Adrenal gland (tissue), 12 donors: ENCODE results near the gene IGIP. TPM values are rescaled to one million over a fixed set of nuclear protein-coding genes. Genes with fewer than 3 reads are reported as not detected.

ENCODE experiments used
- DNase-seq, 7 donors: peaks; one replicate each; pipeline ENCODE4 v3.0.0-alpha.2; 2019 to 2020
- H3K27ac ChIP-seq, 5 donors: fragments of 200-600 bp; sonication (generic) in 4 of 5; 1 replicate in 3 of 5; 2 replicates in 2 of 5; pipeline versions ENCODE4 v1.5.1 to v1.8.0; 2016 to 2020; ENCODE audit warnings: mild to moderate bottlenecking in 1 of 5
- H3K27me3 ChIP-seq: fragments of 200-600 bp; 2 replicates; pipeline ENCODE4 v1.8.0; 2021
- H3K36me3 ChIP-seq, 2 donors: fragments of 200-600 bp; replicated peaks in 1 of 2; 1 replicate in 1 of 2; 2 replicates in 1 of 2; pipeline versions ENCODE4 v1.5.1 to v1.8.0; 2018 to 2022
- H3K4me1 ChIP-seq, 2 donors: fragments of 200-600 bp; replicated peaks in 1 of 2; 1 replicate in 1 of 2; 2 replicates in 1 of 2; pipeline versions ENCODE4 v1.5.1 to v1.8.0; 2018 to 2021
- H3K4me3 ChIP-seq, 4 donors: fragments of 200-600 bp; sonication (generic) in 3 of 4; one replicate each; pipeline ENCODE4 v1.5.1; 2016 to 2018
- H3K9me3 ChIP-seq, 3 donors: fragments of 200-600 bp; sonication (generic) in 1 of 3; replicated peaks in 1 of 3; 1 replicate in 2 of 3; 2 replicates in 1 of 3; pipeline versions ENCODE4 v1.5.1 to v1.8.0; 2016 to 2021
- POLR2A ChIP-seq, 2 donors: fragments of 450-650 bp; IDR thresholded peaks; one replicate each; pipeline ENCODE4 v1.6.1; 2017; ENCODE audit warnings: antibody characterized with exemption in 2 of 2, mild to moderate bottlenecking in 2 of 2, moderate library complexity in 1 of 2
- WGBS, 4 donors: extraction: QIAGEN DNeasy Blood & Tissue Kit in 2 of 4; methylation state at CpG; one replicate each; pipeline versions ENCODE4 v1.1.5 to v1.1.7; 2013 to 2017; 5-methylcytosine and 5-hydroxymethylcytosine counted together
- intact Hi-C, 2 donors: fragments of 100-400 bp; cut with DNase I; formaldehyde crosslinking; loops; one replicate each; pipeline versions ENCODE4 v1.14.1 to v1.15.0; 2022 to 2023
- polyA plus RNA-seq, 3 donors: library from polyadenylated mRNA; stranded (reverse); fragments of 200-250 nt in 2 of 3; fragments of 350-450 nt in 1 of 3; fragmentation: Illumina TruSeq in 1 of 3; extraction: RNeasy Lipid Tissue Mini Kit (QIAGEN cat#74804) in 1 of 3; gene quantifications; one replicate each; pipeline ENCODE4 v1.2.3, GENCODE V29; 2013 to 2014
- total RNA-seq, 9 donors: library from RNA; depleted of rRNA in 4 of 9; stranded (reverse); fragments of >200 nt in 4 of 9; fragments of 120-200 nt in 1 of 9; fragmentation: NEBNext Ultra II Directional in 1 of 9; extraction: Animal tissue kit (Norgen Biotek cat#: 25700) in 1 of 9; gene quantifications; one replicate each; pipeline versions ENCODE4 v1.1.0 to v1.2.4, GENCODE V29; 2013 to 2023
- TF ChIP-seq, protein P1 (sequence below), 6 experiments: fragments of 450-650 bp in 4 of 6; fragments of 200-600 bp in 2 of 6; sonication (generic) in 1 of 6; IDR thresholded peaks; 1 replicate in 5 of 6; 2 replicates in 1 of 6; pipeline versions ENCODE4 v1.5.1 to v1.8.0; 2016 to 2021; ENCODE audit warnings: antibody characterized with exemption in 6 of 6, mild to moderate bottlenecking in 2 of 6, moderate library complexity in 1 of 6
- donor health status: healthy with polysubstance abuse.
- donor health status: Bipolar disorder and iron deficiency.
- donor health status: DM: yes; HTN: yes; CAD: no.
- donor health status: DM: no; HTN: no; CAD: no.
- donor health status: DM: no; HTN: no; CAD: no.
- donor health status: DM: yes; HTN: yes; CAD: no.

Gene IGIP
- total and polyA plus RNA-seq, 12 donors: 5.6 to 25.9 (median 12.0) TPM

DNA sequence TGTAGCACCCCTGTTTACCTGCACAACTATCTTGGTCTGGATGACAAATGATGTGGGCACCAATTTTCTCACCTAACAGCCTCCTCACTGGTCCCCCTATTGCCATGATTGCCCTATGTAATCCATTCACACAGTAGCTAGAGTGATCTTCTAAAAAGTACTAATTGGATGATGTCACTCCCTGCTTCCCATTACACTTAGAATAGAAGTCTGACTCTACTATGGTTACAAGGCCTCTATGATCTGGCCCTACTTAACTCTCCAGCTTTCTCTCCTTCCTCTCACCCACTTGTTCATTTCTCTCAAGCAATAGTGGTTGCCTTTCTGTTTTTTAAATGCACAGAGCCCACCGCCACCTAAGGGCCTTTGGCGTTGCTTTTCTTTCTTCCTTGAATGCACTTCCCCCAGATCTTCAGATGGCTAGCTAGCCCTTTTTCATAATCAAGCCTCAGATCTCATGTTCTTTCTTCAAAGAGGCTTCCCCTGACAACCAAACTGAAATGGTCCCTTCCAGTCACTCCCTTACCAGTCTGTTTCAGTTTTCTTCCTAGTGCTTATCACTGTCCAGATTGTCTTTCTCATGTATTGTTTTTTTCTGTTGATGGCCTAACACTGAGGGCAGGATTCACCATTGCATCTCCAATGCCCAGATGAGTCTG is 8.7 kb downstream of the IGIP start:
- Histone ChIP-seq H3K9me3 (no peaks in the 10 kb centered on the region), H3K27ac (no peak overlapping the region), H3K4me1 (peaks cover 6 to 11% of the 10 kb centered on the region in 2 donors), H3K36me3 (no peaks in the 10 kb centered on the region), H3K4me3 (no peak overlapping the region), H3K27me3 (no peaks in the 10 kb centered on the region)
- no peak for TF ChIP-seq POLR2A (IDR thresholded peaks at IDR 0.05)
- TF ChIP-seq, protein P1, sequence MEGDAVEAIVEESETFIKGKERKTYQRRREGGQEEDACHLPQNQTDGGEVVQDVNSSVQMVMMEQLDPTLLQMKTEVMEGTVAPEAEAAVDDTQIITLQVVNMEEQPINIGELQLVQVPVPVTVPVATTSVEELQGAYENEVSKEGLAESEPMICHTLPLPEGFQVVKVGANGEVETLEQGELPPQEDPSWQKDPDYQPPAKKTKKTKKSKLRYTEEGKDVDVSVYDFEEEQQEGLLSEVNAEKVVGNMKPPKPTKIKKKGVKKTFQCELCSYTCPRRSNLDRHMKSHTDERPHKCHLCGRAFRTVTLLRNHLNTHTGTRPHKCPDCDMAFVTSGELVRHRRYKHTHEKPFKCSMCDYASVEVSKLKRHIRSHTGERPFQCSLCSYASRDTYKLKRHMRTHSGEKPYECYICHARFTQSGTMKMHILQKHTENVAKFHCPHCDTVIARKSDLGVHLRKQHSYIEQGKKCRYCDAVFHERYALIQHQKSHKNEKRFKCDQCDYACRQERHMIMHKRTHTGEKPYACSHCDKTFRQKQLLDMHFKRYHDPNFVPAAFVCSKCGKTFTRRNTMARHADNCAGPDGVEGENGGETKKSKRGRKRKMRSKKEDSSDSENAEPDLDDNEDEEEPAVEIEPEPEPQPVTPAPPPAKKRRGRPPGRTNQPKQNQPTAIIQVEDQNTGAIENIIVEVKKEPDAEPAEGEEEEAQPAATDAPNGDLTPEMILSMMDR (IDR thresholded peaks at IDR 0.05): no peak
- 94 to 97% (median 96%) methylated on average over 2 of the region's 2 CpGs for WGBS, 4 donors
- peak in 1 of 7 donors; percentile 24 for DNase-seq
- intact Hi-C loops: no loop called here

DNA sequence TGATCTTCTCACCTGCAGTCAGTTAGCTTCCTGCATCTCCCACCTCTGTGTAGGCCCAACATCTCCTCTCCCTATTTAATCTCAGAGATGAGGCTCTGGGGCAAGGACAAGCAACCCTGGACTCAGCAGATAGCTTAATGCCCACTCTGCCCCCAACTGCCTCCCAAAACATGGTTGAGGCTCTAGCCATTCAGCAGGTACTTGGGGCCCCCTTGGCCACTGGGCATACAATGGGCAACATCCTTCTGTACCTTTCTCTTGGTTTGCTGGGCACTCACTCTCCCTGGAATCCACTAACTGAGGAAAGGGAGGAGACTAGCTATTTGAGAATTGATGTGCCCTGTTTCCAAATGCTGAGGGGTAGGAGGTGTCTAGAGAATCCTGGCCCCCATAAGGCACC is 9.4 kb downstream of the IGIP start:
- no peaks in the 10 kb centered on the region for H3K27me3 ChIP-seq
- TF ChIP-seq, protein P1 (IDR thresholded peaks at IDR 0.05): no peak
- no peak for TF ChIP-seq POLR2A (IDR thresholded peaks at IDR 0.05)
- intact Hi-C loops: no loop called here

DNA sequence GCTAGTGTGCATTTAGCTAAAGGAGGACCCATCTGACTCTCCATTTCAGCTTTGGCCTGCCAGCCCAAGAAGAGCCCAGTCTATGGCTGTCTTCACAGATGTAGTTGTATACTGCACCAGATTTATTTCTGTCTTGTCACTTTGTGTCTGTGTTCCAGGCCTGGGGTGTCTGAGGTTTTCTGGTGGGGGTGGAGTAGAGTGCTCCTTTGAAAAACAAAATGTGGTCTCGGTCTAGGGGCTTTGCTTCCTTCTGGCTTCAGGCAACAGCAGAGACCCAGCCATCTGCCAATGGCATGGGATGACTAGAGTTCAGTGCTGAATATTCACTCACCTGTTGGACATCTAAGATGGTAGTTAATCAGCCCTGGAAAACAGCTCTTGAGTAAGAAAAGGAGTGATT is 10.9 kb downstream of the IGIP start:
- TF ChIP-seq, protein P1 (IDR thresholded peaks at IDR 0.05): no peak
- TF ChIP-seq POLR2A (IDR thresholded peaks at IDR 0.05): no peak
- peaks cover 6 to 20% of the 10 kb centered on the region in 2 donors for H3K4me1 ChIP-seq
- no peak overlapping the region for H3K27ac ChIP-seq
- H3K27me3 ChIP-seq: no peaks in the 10 kb centered on the region
- DNase-seq: no peak
- H3K36me3 ChIP-seq: no peaks in the 10 kb centered on the region
- H3K9me3 ChIP-seq: no peaks in the 10 kb centered on the region
- intact Hi-C loops: no loop called here
- H3K4me3 ChIP-seq: no peak overlapping the region
- WGBS, 4 donors: 88 to 100% (median 95%) methylated on average over 1 of the region's 1 CpG

More for the DNA sequence above, 9.4 kb downstream of the IGIP start:
- H3K36me3 ChIP-seq: no peaks in the 10 kb centered on the region
- no peak overlapping the region for H3K4me3 ChIP-seq
- no peaks in the 10 kb centered on the region for H3K9me3 ChIP-seq
- peaks cover 6 to 15% of the 10 kb centered on the region in 2 donors for H3K4me1 ChIP-seq
- no peak overlapping the region for H3K27ac ChIP-seq
- no peak for DNase-seq

DNA sequence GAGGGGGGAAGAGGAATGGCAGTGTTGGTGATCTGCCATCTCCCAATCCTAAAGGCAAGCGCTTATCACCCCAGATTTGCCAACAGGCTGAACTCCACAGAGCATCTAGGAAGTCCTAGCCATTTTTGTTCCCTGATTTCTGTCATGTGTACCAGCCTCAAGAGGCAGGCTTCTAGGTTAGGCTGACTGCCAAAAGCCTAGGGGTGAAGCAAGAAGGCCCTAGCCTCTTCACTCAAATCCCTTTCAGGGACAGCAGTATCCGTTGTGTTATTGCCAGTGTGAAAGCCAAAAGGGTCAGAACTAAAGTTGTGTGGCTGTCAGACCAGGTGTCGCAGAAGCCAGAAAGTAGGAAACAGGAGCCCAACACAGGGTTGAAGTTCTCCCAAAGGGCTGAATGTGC is 14.7 kb downstream of the IGIP start:
- H3K4me3 ChIP-seq: no peak overlapping the region
- TF ChIP-seq, protein P1 (IDR thresholded peaks at IDR 0.05): no peak
- TF ChIP-seq POLR2A (IDR thresholded peaks at IDR 0.05): no peak
- intact Hi-C loops: no loop called here

More for the DNA sequence above, 14.7 kb downstream of the IGIP start:
- H3K9me3 ChIP-seq: no peaks in the 10 kb centered on the region
- DNase-seq: peak in 6 of 7 donors; percentile 31 to 80 (median 70)
- H3K27me3 ChIP-seq: no peaks in the 10 kb centered on the region
- H3K4me1 ChIP-seq: peaks cover 3 to 13% of the 10 kb centered on the region in 2 donors
- H3K27ac ChIP-seq: peak overlapping the region in 1 of 5 donors; percentile 24
- H3K36me3 ChIP-seq: no peaks in the 10 kb centered on the region
- WGBS, 4 donors: 65 to 72% (median 69%) methylated on average over 3 of the region's 3 CpGs
